GM18499 (cell line): ENCODE data around the gene HDC.

Experiments used
- ATAC-seq: cut with Tn5 transposase; IDR thresholded peaks from one replicate; pipeline ENCODE4 v1.9.1; 2021; ENCODE audit warnings: moderate number of reproducible peaks; ENCODE audit not compliant: insufficient read depth, unreplicated experiment

HDC gene

GRCh38 chr15:50256188-50257041 is 9.1 kb downstream of the HDC start:
- no peak for ATAC-seq

DNA sequence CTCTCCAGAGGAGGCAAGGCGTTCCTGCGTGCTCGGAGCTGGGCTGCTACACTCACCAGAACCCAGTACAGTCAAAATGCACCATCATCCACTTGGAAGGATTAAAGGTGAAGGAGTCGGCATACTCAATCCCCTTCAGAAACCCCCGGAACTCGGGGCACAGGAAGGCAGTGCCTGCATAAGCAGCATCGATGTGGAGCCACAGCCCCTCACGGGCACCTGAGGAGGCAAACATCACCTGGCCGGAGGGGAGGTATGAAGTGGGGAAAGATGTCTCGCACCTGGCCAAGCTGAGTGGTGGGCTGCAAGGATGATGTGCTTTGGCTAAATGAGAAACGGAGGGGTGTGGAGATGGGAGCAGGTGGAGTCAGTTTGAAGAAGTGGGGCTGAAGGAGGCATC is 13.0 kb downstream of the HDC start:
- no peak for ATAC-seq

GRCh38 chr15:50251638-50252182 is 13.8 kb downstream of the HDC start:
- no peak for ATAC-seq

GRCh38 chr15:50250760-50251394 is 14.6 kb downstream of the HDC start:
- no peak for ATAC-seq

DNA sequence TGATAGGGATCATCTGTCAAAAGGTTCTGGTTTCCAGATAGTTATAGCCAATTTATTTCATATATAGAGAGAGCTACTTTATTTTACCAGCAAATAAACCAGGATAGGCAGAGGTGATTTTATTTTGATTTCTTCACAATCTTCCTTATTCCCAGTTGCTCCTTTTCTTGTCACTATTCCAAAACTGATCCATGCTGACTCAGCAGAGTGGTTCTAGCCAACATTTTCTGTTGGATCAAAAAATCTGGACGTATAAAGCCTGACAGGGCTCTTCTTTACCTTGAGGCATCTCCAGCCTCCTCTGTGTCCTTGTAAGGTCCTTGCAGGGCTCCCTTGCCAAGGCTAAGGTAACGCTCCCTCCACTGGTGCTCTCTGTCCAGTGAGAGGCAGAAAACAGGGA is 15.8 kb downstream of the HDC start:
- ATAC-seq, result no peak

DNA sequence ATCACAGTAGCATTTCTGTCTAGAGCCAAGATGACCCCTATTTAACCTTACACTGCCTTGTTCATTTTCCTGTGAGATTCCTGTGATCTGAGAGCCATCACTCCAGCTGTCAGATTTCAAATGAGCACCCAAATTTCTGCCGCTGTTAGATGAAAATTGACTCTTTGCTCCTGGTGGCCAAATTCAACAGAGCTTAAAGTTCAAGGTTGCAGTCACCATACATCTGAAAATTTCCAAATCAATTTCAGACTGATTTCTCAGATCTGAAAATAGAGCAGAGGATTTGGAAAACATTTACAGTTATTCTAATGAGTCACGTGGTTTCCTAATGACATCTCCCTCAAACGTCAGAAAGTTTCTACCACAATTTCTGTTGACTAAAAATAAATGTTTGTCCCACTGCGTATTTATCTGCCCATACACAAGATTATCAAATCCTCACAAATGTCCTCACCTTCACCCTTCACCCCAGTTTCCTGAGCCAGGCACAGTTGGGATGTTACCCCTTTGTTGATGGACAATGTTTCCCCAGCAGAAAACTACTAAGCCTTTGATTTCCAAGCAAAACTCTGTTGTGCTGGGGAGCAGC is 16.4 kb downstream of the HDC start:
- ATAC-seq, result no peak

- peak; percentile 92 for ATAC-seq
These were observed 17.5 kb downstream of the HDC start for GRCh38 chr15:50247819-50248655.

- ATAC-seq, result no peak
These were observed 18.9 kb downstream of the HDC start for GRCh38 chr15:50246631-50247030.

- no peak for ATAC-seq
These were observed 20.4 kb downstream of the HDC start for GRCh38 chr15:50244959-50245624.

DNA sequence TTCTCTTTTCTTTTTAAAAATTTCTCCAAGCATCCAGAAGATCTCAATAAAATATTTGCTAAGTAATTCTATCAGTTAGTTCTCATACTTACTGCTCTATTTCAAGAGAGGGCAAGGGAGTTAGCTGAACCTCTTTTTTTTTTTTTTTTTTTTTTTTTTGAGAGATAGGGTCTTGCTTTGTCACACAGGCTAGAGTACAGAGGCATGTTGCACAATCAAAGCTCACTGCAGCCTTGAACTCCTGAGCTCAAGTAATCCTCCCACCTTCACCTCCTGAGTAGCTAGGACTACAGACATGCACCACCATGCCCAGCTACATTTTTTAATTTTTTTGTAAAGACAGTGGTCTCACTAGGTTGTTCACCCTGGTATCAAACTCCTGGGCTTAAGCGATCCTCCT is 21.4 kb downstream of the HDC start:
- ATAC-seq, result no peak

GRCh38 chr15:50241684-50242450 is 23.7 kb downstream of the HDC start:
- ATAC-seq, result no peak

DNA sequence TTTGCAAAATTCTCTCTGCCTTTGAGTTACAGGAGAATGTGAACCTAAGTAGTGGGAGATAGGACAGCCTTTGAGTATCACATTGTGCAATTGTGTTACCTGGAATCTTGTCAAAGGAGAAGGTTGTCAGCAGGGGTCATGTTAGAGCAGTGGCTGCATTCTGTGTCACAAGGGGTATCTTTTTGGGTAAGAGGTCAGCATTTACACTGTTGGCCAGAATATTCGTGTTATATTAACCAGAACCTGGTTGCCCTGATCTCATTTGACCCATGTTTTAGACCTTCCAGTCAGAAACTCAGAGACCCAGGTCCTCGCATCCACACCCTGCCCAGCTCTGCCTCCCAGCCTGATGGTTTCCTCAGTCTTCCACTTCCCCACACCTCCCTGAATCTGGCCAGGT is 27.3 kb downstream of the HDC start:
- ATAC-seq, result no peak

- ATAC-seq, result no peak
These were observed 29.1 kb downstream of the HDC start for GRCh38 chr15:50236433-50236832.

GRCh38 chr15:50235794-50236193 is 29.7 kb downstream of the HDC start:
- ATAC-seq, result no peak

DNA sequence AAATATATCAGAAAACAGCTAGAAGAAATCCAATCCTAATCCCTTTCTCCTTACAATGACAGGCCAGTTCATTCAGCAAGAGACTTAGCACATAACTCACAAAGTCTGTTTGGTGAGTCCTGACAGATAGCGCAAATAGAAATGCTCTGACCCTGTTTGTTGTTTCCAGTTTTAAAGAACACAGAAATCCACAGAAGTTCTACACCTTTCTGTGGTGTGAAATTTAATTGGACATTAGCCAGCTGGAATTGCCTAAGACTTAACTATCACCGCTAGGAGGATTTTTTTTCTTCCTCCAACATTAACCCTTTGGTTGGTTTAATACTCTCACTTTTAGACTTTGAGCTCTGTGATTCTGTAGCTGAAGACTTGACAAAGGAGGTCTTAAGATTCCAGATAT is 30.8 kb downstream of the HDC start:
- ATAC-seq, result no peak

DNA sequence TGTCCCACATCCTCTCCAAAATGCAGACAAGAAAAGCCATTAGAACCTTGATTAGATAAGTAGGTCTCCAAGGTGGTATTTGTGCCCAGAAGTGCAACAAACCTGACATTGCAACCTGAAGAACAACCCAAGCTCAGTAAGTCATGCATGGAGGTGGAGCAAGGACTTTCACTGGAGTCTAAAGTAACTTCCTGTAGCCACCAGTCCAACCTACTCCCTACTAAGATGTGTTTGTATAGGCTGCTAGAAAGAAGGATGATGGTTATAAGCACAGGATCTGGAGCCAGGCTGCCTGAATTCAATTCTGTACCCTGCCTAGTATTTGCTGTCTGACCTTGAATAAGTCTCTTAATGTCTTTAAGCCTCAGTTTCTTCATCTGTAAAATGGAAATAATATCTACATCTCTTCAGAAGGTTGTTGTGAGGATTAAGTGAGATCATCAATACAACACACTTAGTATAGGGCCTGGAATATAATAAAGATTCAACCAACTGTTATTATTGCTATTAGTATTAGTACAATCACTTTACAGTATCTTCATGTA is 32.3 kb downstream of the HDC start:
- no peak for ATAC-seq

- no peak for ATAC-seq
These were observed 32.7 kb downstream of the HDC start for GRCh38 chr15:50232791-50233190.

DNA sequence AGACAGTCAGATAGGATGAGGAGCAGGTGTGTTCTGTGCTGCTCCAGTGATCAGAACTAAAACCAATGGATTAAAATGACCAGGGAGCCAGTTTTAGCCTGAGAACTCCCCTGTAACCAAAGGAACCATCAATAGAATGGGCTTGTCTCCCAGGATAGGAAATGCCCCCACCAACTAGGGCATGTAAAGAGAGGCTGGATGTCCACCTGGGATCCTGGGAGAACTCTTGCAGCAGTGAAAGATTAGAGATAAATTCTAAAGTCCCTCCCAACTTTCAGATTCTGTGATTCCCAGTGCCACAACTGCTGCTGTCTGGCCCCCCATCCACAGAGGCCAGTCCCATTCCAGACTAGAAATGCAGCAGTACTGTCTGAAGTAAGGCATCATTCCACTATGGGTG is 33.8 kb downstream of the HDC start:
- no peak for ATAC-seq

GRCh38 chr15:50229336-50229735 is 36.2 kb downstream of the HDC start:
- ATAC-seq, result no peak
